Motor neuron (in vitro differentiated cells): ENCODE measurements around the gene ATE1. TPM values are rescaled to one million over a fixed set of nuclear protein-coding genes. Genes with fewer than 3 reads are reported as not detected.
"Not testable (repeated sequence)": the region's sequence is repeated elsewhere in the genome, so short reads cannot be mapped to it uniquely, and the experiment has no call there.

ENCODE experiments used
- ATAC-seq, 8 experiments: fragments of 200-7000 bp; cut with Tn5 transposase; replicated peaks in 6 of 8; 2 replicates each; pipeline ENCODE4 v1.8.0; 2021; ENCODE audit warnings: mild to moderate bottlenecking in 8 of 8, moderate library complexity in 8 of 8
- H3K27ac ChIP-seq, 2 donors: fragments of 250-450 bp; sonication (Bioruptor Pico); 2 replicates each; pipeline ENCODE4 v1.9.0; 2021; ENCODE audit warnings: antibody characterized with exemption in 2 of 2, mild to moderate bottlenecking in 2 of 2, moderate library complexity in 1 of 2
- H3K4me1 ChIP-seq, 2 donors: fragments of 250-450 bp; sonication (Bioruptor Pico); replicated peaks in 1 of 2; 2 replicates each; pipeline ENCODE4 v1.6.1; 2021; ENCODE audit warnings: antibody characterized with exemption in 2 of 2, mild to moderate bottlenecking in 2 of 2, moderate library complexity in 1 of 2
- H3K4me3 ChIP-seq, 5 donors: fragments of 250-450 bp; sonication (Bioruptor Pico); 2 replicates each; pipeline ENCODE4 v1.9.0; 2021; ENCODE audit warnings: antibody characterized with exemption in 5 of 5, mild to moderate bottlenecking in 5 of 5, moderate library complexity in 4 of 5
- WGBS, 10 experiments: fragments of 450-650 bp; shearing (Covaris generic); methylation state at CpG; one replicate each; pipeline ENCODE4 v1.0.0; 2022; 5-methylcytosine and 5-hydroxymethylcytosine counted together
- in situ Hi-C, 9 experiments: fragments of 400-800 bp; cut with MboI; loops; one replicate each; pipeline ENCODE4 v1.15.0; 2021; ENCODE audit warnings: low sequenced_read_pairs in 9 of 9, low pct_unique_long_range_greater_than_20kb in 2 of 9; ENCODE audit not compliant: unreplicated experiment in 9 of 9
- total RNA-seq, 8 experiments: library from RNA; unstranded; fragments of 300-600 nt; gene quantifications; 2 replicates each; pipeline versions ENCODE4 v1.2.3 to v1.2.4, GENCODE V29; 2022

ATE1 gene
- total RNA-seq, 8 experiments from 2014 or later = 23.9 to 36.9 (median 31.7) TPM

GRCh38 chr10:121702351-121703320, 225.2 kb downstream of the ATE1 start:
- Histone ChIP-seq H3K4me1 (peaks cover 0 to 8% of the 10 kb centered on the region in 2 donors), H3K27ac (no peak overlapping the region), H3K4me3 (no peak overlapping the region)
- ATAC-seq = no peak
- in situ Hi-C loops = loop anchor here in 1 of 9 experiments (25.0 kb wide), 1 partner anchor 740 kb away; no protein-coding TSS in a partner anchor
- WGBS, 10 experiments = 0 to 80% (median 54%) methylated on average over 3 to 12 of the region's 13 CpGs

DNA sequence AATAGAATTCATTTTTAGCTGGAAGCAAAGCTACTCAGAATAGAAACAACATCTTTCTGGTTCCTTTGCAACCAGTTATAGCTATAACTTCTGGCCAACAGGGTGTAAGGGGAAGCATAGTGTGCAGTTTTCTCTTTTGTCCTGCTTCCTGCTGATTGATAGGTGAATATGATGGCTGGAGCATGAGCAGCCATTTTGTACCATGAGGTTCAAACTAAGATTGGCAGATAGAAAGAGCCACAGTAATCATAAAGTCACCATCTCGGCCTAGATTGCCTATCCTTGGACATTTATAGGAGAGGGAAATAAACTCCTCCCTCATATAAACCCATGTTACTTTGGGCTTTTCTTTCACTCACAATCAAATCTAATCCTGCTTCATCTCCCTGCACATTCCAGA, 227.4 kb downstream of the ATE1 start:
- no peak overlapping the region for H3K4me3 ChIP-seq
- 60 to 100% (median 100%) methylated on average over 1 of the region's 1 CpG; no CpG with 5 or more reads in 7 of the 10 experiments for WGBS, 10 experiments
- no peak overlapping the region for H3K27ac ChIP-seq
- ATAC-seq = no peak
- in situ Hi-C loops = loop anchor here in 1 of 9 experiments (25.0 kb wide), 1 partner anchor 738 kb away; no protein-coding TSS in a partner anchor
- H3K4me1 ChIP-seq = peaks cover 6 to 10% of the 10 kb centered on the region in 2 donors

- in situ Hi-C loops = loop anchor here in 1 of 9 experiments (25.0 kb wide), 1 partner anchor 737 kb away; no protein-coding TSS in a partner anchor
- peaks cover 14 to 17% of the 10 kb centered on the region in 2 donors for H3K4me1 ChIP-seq
- WGBS, 10 experiments = 60 to 100% (median 81%) methylated on average over 1 to 2 of the region's 3 CpGs; no CpG with 5 or more reads in 6 of the 10 experiments
- not testable (repeated sequence) for ATAC-seq, H3K4me3 ChIP-seq, H3K27ac ChIP-seq
These were observed 228.1 kb downstream of the ATE1 start for GRCh38 chr10:121699703-121700102.

DNA sequence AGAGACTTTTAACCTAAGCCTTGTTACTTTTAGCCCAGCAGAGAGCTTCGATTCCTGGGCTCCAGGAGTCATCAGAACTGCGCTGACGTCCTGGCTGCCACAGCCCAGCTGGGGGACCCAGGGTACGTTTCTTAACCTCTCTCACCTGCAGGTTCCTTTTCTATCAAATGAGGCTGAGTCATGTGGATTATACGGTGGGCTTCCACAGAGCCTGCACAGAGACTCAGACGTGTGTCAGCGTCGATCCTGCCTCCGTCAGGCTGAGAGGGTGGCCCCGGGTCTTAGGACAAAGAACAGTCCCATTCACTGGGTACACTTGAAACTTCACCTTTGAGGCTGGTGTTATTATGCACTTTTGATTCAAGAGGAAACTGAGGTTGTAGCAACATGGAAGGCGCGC, 228.9 kb downstream of the ATE1 start:
- Histone ChIP-seq H3K27ac (no peak overlapping the region), H3K4me3 (no peak overlapping the region), H3K4me1 (peaks cover 17 to 25% of the 10 kb centered on the region in 2 donors)
- in situ Hi-C loops = no loop called here
- ATAC-seq = no peak
- WGBS, 10 experiments = 18 to 100% (median 90%) methylated on average over 2 to 6 of the region's 12 CpGs; no CpG with 5 or more reads in 1 of the 10 experiments

DNA sequence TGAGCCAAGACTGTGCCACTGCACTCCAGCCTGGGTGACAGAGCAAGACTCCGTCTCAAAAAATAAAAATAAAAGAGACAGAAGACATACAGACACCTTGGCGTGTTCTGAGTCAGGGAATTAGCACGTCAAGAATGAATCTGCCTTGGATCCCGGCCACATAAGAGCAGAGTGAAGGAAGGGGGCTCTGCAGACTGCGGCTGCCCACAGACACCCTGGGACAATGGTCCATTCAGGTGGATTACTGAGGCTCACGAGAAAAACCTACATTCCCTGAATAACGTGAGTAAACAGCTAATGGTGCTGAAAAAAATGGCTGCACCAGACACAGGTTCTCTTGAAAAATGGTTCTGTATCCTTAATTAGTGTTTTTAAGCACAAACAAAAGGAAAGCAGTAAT, 229.5 kb downstream of the ATE1 start:
- Histone ChIP-seq H3K4me3 (no peak overlapping the region), H3K4me1 (peaks cover 17 to 25% of the 10 kb centered on the region in 2 donors), H3K27ac (no peak overlapping the region)
- WGBS, 10 experiments = 60 to 100% (median 68%) methylated on average over 1 to 7 of the region's 7 CpGs; no CpG with 5 or more reads in 2 of the 10 experiments
- no peak for ATAC-seq
- in situ Hi-C loops = no loop called here

DNA sequence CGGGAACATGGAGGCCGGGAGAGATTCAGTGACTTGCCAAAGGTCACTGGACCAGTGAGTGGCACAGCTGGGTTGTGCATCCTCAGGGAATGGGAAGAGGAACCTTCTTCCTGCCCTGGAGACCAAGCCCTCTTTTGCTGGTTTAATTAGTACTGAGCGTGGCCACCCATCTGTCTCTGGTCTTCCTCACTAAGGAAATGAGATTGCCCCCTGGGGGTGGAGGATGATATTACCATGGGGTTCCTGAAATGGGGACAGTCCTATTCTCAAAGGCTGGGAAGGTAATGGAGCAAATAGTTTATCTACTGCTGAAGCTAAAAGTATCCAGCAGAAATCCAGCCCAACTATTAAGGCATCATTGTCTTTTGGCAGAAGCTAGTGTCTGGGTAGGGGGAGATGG, 231.0 kb downstream of the ATE1 start:
- ATAC-seq = peak in 2 of 8 experiments; percentile 30 to 58
- Histone ChIP-seq H3K27ac (no peak overlapping the region), H3K4me3 (no peak overlapping the region), H3K4me1 (peaks cover 23 to 29% of the 10 kb centered on the region in 2 donors)
- WGBS, 10 experiments = 67 to 100% (median 92%) methylated on average over 1 to 3 of the region's 3 CpGs; no CpG with 5 or more reads in 2 of the 10 experiments
- in situ Hi-C loops = no loop called here

DNA sequence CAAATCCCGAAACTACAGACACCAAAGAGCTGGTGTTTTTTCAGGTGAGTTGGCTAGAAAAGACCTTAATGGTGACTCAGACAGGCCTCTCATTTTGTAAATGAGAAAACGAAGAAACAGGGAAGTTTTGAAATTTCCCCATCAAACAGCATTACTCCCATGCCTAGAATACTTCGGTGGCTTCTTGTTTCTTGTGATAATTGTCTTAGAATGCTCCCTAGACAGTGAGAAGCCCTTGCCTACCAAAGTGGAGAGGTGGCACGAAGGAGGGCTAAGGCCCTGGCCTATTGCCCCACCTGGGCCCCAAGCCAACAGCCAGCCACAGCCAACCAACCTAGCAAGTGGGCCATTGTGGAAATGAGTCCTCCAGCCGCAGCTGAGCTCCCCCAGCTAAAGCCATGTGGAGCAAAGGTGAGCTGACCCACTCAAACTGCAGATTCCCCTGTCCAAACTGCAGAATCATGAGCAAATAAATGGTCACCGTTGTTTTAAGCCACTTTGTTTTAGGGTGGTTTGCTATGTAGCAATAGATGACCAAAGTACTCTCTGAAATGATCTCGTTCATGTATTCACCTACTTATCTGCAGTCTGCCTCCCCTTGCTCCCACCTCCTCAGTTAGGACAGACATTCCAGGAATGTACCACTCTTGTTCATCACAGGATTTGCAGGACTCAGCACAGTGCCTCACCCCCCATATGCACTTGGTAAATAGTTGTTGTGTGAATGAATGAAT, 231.9 kb downstream of the ATE1 start:
- no peak for ATAC-seq
- H3K4me3 ChIP-seq = no peak overlapping the region
- in situ Hi-C loops = no loop called here

DNA sequence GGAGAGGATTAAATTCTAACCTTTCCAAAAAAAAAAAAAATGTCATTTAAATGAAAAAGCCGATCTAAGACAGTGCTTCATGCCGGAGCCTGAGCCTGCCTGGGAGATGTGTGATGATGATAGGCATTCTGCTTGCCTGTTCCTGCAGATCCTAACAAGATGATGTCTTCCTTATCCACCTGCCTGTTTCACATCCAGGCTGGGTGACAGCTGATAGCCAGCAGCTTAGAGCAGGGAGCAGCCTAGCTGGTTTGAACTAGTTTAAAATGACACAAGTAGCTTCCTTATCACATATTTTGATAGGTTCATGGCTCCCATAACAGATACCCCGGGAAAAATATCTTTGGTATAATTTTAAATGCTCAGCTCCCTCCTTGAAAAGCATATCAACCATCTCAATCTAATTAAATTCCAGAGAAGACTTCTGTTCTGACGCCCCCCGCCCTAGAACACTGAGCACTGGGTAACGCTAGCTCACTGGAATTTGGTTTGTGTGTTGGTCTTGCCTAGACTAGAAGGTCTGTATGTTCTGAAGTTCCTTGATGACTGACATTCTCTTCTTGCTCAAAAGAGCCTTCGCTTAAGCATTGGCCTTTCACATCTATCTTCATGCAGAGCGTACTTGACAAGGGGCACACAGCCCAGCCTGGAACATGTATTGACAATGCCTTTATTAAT, 232.7 kb downstream of the ATE1 start:
- ATAC-seq = peak in 5 of 8 experiments; percentile 78 to 93 (median 91)
- H3K4me3 ChIP-seq = no peak overlapping the region
- H3K4me1 ChIP-seq = peaks cover 28 to 38% of the 10 kb centered on the region in 2 donors
- H3K27ac ChIP-seq = peak overlapping the region; percentile 11 to 13
- in situ Hi-C loops = no loop called here
- 31 to 87% (median 75%) methylated on average over 5 to 8 of the region's 8 CpGs; no CpG with 5 or more reads in 3 of the 10 experiments for WGBS, 10 experiments

More for the DNA sequence above, 231.9 kb downstream of the ATE1 start:
- H3K27ac ChIP-seq = peak overlapping the region; percentile 11 to 55
- 21 to 100% (median 63%) methylated on average over 1 to 6 of the region's 7 CpGs for WGBS, 10 experiments
- H3K4me1 ChIP-seq = peaks cover 23 to 31% of the 10 kb centered on the region in 2 donors

GRCh38 chr10:121694327-121694965, 233.4 kb downstream of the ATE1 start:
- H3K4me3 ChIP-seq = no peak overlapping the region

GRCh38 chr10:121692626-121693025, 235.2 kb downstream of the ATE1 start:
- in situ Hi-C loops = no loop called here

More at GRCh38 chr10:121694327-121694965, 233.4 kb downstream of the ATE1 start:
- 54 to 83% (median 76%) methylated on average over 5 to 9 of the region's 9 CpGs for WGBS, 10 experiments
- peak in 4 of 8 experiments; percentile 5 to 45 (median 12) for ATAC-seq
- H3K27ac ChIP-seq = no peak overlapping the region
- H3K4me1 ChIP-seq = peaks cover 35 to 45% of the 10 kb centered on the region in 2 donors
- in situ Hi-C loops = no loop called here

DNA sequence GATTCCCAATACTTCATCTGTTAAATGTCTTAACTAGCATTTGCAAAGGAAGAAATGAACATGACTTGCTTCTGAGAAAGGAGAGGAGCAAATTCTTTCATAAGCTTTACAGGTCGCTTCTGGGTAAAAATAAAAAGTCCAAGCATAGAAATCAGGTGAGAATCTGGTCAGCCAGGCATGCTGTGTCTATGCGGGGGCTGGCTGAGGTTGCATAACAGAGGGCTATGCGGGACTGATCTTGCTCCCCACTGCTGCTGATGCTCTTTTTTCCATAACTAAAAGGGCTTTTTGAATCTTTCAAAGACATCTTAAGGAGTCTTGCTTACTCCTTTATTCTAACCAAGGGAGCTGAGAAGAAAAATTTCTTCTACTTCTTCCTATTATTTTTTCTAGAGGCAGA, 236.9 kb downstream of the ATE1 start:
- WGBS, 10 experiments = 8 to 93% (median 40%) methylated on average over 1 to 3 of the region's 3 CpGs; no CpG with 5 or more reads in 2 of the 10 experiments
- H3K4me1 ChIP-seq = peaks cover 36 to 45% of the 10 kb centered on the region in 2 donors
- in situ Hi-C loops = no loop called here
- no peak overlapping the region for H3K4me3 ChIP-seq
- ATAC-seq = no peak
- no peak overlapping the region for H3K27ac ChIP-seq

More at GRCh38 chr10:121692626-121693025, 235.2 kb downstream of the ATE1 start:
- no peak for ATAC-seq
- Histone ChIP-seq H3K4me3 (no peak overlapping the region), H3K4me1 (peaks cover 37 to 46% of the 10 kb centered on the region in 2 donors), H3K27ac (no peak overlapping the region)
- 21 to 100% (median 50%) methylated on average over 1 to 10 of the region's 10 CpGs for WGBS, 10 experiments
